G401 (cell line): Measurements from ENCODE around the gene SNX18. TPM values are rescaled to one million over a fixed set of nuclear protein-coding genes. Genes with fewer than 3 reads are reported as not detected.
"Not testable (repeated sequence)": the region's sequence is repeated elsewhere in the genome, so short reads cannot be mapped to it uniquely, and the experiment has no call there.

ENCODE experiments used
- DNase-seq: peaks from one replicate; pipeline ENCODE4 v3.0.0-alpha.2; 2015; ENCODE audit warnings: low spot score
- in situ Hi-C: cut with HindIII; loops from 2 replicates; pipeline ENCODE4 v1.10.0; 2016; ENCODE audit warnings: low sequenced_read_pairs, mixed read lengths
- total RNA-seq: library from RNA; depleted of rRNA; stranded (reverse); fragments of >200 nt; shearing (Covaris generic); gene quantifications from 2 replicates; pipeline ENCODE4 v1.2.3, GENCODE V29; 2014; rRNA removed

Gene SNX18, protein sequence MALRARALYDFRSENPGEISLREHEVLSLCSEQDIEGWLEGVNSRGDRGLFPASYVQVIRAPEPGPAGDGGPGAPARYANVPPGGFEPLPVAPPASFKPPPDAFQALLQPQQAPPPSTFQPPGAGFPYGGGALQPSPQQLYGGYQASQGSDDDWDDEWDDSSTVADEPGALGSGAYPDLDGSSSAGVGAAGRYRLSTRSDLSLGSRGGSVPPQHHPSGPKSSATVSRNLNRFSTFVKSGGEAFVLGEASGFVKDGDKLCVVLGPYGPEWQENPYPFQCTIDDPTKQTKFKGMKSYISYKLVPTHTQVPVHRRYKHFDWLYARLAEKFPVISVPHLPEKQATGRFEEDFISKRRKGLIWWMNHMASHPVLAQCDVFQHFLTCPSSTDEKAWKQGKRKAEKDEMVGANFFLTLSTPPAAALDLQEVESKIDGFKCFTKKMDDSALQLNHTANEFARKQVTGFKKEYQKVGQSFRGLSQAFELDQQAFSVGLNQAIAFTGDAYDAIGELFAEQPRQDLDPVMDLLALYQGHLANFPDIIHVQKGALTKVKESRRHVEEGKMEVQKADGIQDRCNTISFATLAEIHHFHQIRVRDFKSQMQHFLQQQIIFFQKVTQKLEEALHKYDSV
- 10.9 and 17.4 TPM in 2 replicates for total RNA-seq

DNA sequence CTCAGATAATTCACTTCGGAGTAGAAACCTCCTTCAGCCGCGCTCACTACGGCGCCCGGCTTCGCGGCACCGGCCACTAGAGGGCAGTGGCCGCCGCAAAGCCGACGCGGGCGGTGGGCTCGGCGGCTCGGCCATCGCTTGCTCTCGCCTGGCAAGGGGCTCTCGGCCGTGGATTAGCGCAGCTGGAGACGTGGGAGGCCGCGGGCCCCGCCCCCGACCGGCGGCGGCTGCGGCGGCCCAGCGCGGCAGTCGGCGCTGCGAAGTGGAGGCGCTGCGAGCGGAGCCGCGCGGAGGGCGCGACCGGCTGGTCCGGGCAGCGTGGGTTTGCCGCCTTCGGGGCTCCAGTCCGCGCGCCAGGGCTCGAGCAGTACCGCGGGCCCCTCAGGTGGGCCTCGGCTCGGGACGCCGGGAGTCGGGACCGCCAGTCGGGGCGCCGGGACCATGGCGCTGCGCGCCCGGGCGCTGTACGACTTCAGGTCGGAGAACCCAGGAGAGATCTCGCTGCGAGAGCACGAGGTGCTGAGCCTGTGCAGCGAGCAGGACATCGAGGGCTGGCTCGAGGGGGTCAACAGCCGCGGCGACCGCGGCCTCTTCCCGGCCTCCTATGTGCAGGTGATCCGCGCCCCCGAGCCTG is at the start of gene SNX18:
Gene SNX18, plus strand, starts transcription at position 248 of the 634 bp plus-strand sequence. Its CDS starts 194 bp downstream, at position 442.
- DNase-seq = peak; percentile 86
- in situ Hi-C loops = no loop called here

DNA sequence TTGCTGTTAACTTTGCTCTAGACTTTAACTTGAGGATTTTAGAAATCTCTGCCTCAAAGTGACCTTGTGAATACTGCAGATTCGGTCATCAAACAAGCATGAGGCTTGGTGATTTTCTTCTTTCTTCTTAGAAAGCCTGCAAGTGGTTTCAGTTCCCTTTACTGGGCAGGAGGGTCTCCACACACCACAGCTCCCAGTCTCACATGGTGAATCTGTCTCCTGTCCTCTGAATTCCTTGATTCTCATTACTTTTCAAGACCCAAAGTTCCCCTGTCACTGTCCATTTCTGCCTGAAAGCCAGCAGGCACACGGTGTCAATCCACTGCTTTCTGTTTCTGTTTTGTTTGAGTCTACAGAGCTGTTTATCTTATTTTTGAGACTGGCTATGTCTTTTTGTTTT is 47.9 kb upstream of the SNX18 start:
- no peak for DNase-seq
- in situ Hi-C loops = no loop called here

DNA sequence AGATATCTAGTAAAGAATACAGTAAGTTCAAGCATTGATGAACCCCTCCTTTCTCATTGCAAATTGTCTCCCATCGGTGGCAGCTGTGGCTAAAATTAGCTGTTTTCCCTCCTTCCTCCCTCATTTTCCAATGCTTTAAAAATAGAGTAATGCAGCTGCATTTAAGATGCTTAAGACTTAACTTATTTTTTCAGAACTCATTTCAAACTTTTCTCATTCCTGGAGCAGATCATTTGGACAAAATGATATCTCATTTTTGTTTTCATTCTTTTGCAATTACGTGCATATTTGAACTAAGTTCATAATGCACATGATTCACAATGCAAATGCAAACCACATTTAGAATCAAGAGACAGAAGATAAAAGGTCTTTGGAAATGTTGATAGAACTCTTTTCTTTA is 47.4 kb upstream of the SNX18 start:
- DNase-seq = no peak
- in situ Hi-C loops = no loop called here

DNA sequence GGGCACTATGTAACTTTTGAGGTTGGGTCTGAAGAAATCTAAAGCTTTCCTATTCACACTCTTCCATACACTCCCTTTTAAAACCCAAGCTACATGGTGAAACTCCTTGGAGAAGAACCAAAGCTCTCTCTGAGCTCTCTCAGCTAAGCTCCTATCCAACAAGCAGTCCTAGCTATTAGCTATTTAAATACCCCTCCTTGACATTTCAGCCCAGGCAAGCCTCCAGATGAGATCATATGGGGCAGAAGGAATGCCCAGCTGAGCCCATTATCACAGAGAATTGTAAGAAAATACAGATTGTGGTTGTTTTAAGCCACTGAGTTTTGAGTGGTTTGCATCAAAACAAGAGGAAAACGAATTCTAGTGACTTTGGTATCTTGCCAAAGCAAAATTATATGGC is 46.9 kb upstream of the SNX18 start:
- DNase-seq = no peak
- in situ Hi-C loops = no loop called here

DNA sequence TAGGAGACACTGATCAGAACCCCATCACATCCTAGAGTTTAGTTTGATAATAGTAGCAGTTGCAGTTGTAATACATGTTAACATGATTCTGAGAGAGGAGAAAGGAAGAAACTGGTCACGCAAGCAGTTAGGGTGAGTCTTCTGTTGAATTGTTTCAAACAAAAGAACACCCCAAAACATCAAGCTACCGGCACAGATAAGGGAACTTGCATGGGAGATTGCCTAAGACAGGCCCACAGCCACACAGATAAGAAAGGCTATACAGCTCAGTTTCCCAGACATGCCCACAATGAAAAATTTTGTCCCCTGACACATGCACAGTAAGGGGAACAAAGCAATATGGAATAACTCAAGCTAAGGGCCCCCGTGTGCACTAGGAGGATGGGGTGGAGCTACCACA is 46.2 kb upstream of the SNX18 start:
- in situ Hi-C loops = no loop called here
- DNase-seq = no peak

DNA sequence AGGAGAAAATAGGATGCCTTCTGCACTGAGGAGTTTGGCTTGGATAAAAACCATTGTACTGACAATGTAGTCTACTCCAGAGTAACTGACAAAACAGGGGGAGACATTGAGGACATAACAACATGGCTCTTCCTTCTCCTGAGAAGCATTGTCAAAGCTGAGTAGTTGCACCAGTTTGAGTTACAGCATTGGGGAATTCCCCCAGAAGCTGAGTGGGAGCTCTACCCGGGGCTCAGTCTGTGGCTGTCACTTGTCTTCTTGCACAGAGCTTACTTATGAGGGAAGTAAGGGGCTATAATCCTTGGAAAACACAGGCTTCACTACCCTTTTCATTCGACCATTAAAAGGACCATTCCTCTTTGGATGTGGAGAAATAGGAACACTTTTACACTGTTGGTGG is 40.9 kb upstream of the SNX18 start:
- in situ Hi-C loops = no loop called here
- DNase-seq = no peak

DNA sequence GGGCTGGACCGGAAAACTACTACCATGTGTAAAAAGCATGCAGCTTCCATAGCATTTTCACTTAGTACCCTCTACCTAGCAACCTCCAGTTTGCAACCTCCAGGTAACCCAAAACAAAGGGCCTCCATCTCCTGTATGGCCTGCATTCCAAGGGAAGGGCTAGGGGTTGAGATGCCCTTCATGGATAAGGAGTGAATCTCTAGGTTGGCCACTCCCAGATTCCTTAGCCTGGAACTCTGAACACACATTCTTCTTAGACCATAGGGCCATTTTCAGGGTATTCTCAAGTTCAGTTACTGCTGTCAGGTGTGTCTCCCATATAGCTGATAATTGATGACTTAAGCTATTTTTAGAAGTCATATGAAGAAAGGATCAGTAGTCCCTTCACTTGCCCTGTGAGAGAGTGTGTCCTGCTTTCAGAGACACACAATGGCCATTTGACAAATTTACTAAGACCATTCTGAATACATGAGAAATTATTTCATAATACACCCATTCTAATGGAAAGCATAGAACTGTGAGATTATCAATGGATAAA is 39.5 kb upstream of the SNX18 start:
- in situ Hi-C loops = no loop called here
- DNase-seq = no peak

DNA sequence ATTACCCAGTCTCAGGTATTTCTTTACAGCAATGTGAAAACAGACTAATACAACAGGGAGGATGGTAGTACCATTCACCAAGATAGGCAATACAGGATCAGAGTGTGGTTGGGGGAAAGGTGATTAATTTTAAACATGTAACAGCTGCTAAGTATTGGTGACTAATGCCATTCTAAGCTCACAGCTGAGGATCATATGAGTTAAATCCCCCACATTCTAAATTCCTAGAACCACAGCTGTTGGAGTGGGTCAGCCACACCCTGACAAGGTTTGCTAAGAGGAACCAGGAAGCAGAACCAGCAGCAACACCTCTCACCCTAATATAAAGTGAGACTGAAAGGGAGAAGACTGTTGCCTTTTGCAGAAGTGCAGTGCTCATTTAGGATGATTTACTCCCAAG is 37.3 kb upstream of the SNX18 start:
- no peak for DNase-seq
- in situ Hi-C loops = no loop called here

DNA sequence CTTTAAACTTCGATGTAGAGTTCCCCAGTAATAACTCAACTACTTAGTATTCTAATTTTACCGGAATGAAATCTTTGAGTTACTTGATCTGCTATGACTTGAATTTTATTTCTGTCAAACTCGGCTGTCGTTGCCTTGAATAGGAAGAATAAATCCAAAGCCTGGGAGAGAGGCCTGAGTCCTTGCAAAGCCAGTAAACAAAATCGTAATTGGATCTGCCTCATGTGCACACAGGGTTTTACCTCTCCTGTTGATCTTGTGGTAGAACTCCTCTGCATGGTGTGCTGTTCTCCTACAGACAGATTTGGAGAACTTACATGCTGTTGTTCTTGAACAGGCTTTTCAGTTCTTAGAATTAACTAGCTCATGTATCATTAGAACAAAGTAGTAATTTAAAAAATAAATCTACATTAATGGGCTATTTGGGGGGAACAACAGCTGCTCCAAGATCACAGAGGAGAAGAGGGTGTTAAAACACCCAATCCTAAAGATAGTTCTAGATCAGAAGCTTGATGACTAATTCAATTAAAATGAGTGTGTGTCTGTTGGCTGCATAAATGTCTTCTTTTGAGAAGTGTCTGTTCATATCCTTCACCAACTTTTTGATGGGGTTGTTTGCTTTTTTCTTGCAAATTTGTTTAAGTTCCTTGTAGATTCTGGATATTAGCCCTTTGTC is 33.2 kb upstream of the SNX18 start:
- no peak for DNase-seq
- in situ Hi-C loops = no loop called here

DNA sequence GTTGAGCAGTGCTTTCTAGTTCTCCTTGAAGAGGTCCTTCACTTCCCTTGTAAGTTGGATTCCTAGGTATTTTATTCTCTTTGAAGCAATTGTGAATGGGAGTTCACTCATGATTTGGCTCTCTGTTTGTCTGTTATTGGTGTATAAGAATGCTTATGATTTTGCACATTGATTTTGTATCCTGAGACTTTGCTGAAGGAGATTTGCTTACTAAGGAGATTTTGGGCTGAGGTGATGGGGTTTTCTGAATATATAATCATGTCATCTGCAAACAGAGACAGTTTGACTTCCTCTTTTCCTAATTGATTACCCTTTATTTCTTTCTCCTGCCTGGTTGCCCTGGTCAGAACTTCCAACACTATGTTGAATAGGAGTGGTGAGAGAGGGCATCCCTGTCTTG is 31.9 kb upstream of the SNX18 start:
- DNase-seq, in situ Hi-C loops: not testable (repeated sequence)

DNA sequence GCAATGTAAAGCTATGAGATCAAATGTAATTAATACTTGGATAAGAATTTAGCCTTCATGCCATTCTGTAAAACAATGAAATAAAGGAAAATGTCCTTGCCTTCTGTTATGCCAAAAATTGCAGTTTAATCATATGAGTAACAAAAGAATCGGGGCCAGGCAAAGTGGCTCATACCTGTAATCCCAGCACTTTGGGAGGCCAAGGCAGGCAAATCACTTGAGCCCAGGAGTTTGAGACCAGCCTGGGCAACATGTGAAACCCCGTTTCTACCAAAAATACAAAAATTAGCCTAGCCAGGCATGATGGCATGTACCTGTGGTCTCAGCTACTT is 27.9 kb upstream of the SNX18 start:
- DNase-seq, in situ Hi-C loops: not testable (repeated sequence)

DNA sequence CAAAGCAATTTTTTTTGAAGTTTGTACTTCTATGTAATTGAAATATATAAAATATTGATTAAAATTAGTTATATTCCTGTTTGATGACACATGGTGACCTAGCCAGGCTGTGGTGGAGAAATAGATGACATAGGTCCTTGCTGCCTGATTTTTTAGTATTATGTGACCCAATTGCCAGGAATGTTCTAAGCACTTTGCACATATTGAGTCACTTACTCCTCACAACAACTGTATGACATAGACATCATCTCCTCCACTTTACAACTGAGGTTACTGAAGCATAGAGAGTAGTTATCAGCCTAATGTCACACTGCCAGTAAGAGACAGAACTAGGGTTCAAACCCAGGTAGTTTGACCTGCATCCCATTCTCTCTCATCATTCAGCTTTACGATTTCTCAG is 26.2 kb upstream of the SNX18 start:
- no peak for DNase-seq
- in situ Hi-C loops = no loop called here

DNA sequence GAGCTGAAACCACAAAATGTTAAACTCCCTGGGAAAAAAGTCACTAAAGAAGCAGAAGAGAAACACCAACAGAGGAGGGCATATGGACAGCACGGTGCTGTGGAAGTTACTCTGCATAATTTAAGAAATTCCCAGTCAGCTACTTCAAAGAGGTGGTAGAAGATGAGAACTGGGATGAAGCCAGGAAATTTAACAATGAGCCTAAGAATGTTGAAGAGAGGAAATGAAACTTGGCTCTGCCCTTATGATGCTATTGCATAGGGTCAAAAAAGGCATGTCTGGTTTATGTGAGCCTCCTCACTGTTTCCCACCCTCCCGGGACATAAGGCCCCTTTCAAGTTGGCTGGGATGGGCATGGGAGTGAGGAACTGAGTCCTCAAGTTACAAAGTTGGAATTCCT is 25.4 kb upstream of the SNX18 start:
- in situ Hi-C loops = no loop called here
- no peak for DNase-seq

DNA sequence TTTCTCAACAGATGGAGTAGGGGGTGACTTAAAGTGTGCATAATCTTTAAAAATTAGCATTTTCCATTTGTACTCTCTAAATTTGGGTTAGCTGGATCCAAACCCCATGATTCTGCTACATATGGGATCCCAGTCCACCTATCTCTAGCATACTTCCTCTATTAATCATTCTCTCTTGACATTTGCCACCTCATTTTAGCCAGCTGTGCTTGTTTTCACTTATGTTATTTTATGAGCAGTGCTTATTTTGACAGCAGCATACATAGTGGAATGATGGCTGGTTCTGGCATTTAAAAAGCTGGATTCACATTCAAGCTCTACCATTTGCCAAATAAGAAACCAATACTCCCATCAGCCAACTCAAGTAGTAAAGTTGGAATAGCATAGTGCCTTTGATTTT is 22.5 kb upstream of the SNX18 start:
- in situ Hi-C loops = no loop called here
- DNase-seq = no peak

DNA sequence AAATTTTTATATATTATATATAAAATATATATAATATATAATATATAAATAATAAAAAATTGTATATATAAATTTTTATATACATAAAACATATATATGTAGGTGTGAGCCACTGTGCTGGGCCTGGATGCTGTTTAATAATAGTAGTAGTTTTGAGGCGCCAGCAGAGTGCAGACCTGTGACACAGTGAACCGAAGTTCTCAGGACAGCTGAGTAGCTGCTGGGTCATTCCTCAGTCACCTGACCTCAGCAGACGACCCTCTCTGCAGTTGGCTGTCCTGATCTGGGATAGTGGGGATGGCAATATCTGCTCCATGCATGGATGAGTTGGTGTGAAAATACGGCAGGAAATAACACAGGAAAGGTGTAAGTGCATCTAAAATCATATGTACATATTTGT is 3.3 kb upstream of the SNX18 start:
- DNase-seq = no peak
- in situ Hi-C loops = no loop called here

DNA sequence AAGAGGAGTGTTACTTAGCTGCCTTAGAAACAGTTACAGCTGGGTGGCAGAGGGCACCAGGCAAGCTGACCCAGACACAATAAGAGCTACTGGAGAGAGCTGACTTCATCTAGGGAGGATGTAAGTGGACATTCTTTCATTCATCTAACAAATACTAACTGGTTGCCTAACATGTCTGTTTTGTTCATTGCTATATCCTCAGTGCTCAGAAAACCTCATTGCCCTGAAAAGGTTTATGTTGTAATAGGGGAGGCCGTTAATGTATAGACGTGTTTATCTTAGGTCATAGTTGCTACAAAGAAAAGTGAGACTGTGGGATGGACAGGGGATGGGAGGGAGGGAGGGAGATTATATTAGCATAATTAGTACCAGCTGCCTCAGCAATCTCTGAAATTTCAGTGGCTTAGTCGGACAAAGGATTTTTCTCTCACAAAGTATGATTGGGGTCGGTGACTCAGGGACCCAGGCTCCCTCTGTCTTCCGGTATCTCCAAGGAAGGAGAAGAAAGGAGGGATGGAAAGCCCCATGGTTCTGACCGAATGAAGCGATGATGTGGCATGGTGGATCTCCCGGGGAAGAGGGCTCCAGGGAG is 2.6 kb upstream of the SNX18 start:
- no peak for DNase-seq
- in situ Hi-C loops = no loop called here

DNA sequence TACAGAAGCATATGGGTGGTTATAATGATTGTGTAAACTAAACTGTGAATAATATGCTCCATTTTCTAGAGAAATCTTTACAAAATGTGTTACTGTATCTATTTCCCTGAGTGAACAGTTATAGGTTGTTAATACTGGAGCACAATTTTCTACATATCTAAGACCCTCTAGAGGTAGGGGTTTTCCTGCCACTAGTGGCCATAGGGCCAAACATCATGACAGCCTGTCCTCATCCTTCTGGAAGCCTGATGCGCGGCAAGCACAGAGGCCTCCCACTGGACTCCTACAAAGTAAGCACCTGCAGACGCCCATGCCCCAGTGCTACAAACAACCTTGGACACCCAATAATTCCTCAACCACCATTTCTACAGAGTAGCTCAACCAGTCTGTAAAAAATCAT is 1.9 kb upstream of the SNX18 start:
- no peak for DNase-seq
- in situ Hi-C loops = no loop called here

DNA sequence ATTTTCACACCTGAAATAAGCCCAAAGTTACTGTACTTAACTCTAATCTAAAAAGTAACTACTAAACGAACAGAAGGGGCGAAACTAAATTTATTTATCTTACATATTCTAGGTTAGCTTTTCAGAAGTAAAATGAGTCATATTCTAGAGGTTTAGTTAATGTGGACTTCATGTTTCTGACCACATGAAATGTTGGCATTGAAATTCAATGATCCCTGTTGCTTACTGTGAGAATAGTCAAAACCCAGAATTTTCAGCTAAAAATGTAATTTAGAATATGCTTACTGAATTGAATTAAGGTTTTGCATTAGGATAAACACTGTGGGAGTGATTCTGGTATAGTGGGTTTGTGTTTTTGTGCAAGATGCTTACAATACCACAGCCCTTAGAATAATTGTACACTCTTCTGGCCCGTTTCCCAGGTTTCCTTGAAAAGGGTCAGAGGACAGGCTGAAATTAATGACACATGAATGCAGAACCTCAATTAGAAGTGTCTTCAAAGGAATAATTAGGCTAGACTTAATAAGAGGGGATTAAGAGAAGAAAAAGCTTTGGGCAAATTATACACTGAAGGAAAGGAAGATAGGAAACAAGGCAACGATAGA is 1.4 kb upstream of the SNX18 start:
- in situ Hi-C loops = no loop called here

DNA sequence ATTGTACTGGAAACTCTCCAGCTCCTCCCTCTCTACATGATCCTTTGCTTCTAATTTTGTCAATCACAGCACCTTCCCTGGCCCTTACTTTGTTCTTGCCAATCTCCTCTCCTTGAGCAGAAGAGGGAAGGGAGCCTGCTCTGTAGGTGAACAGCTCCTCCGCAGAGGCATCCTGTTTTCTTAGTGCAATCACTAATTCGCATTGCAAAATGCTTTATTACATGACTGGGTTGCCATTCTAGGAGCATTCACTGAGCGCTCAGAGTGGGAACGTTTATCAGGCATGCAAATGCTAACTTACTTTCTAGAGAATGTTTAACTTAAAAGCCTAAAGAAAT is 416 bp upstream of the SNX18 start:
- DNase-seq = peak; percentile 81
- in situ Hi-C loops = no loop called here

More for the DNA sequence above, 1.4 kb upstream of the SNX18 start:
- DNase-seq = no peak
